ENCODE measurements around the gene PTPRU. TPM values are rescaled to one million over a fixed set of nuclear protein-coding genes. Genes with fewer than 3 reads are reported as not detected.

PTPRU gene
- total RNA-seq, 6 experiments from 2014 or later = 5.6 to 8.1 (median 7.0) TPM

DNA sequence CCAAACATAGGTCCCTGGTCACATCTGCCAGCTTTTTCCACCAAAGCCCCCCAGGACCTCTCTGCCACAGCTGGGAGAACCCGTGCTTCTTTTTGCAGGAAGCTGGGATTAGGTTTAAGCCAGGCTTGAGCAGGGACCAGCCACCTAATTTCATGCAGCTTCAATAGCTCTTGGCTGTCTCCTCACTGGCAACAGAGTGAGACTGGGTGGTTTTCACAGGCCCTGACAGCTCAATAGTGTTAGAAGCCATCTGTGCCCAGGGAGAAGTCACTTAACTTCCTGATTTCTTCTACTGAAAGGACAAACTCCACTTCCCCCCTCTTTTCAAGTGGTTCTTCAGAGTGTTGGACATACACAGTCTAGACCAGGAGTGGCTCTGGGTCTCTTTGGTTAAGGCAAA is 34.3 kb upstream of the PTPRU start:
- no peaks in the 10 kb centered on the region; the same call in 1 of the 2 replicates for H3K27me3 Mint-ChIP-seq (ENCODE audit: insufficient read depth)
- H3K4me3 Mint-ChIP-seq = no peak overlapping the region; the same call in 1 of the 2 replicates
- TF ChIP-seq, protein P1, sequence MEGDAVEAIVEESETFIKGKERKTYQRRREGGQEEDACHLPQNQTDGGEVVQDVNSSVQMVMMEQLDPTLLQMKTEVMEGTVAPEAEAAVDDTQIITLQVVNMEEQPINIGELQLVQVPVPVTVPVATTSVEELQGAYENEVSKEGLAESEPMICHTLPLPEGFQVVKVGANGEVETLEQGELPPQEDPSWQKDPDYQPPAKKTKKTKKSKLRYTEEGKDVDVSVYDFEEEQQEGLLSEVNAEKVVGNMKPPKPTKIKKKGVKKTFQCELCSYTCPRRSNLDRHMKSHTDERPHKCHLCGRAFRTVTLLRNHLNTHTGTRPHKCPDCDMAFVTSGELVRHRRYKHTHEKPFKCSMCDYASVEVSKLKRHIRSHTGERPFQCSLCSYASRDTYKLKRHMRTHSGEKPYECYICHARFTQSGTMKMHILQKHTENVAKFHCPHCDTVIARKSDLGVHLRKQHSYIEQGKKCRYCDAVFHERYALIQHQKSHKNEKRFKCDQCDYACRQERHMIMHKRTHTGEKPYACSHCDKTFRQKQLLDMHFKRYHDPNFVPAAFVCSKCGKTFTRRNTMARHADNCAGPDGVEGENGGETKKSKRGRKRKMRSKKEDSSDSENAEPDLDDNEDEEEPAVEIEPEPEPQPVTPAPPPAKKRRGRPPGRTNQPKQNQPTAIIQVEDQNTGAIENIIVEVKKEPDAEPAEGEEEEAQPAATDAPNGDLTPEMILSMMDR (IDR thresholded peaks at IDR 0.05) = no peak
- H3K27ac Mint-ChIP-seq = peak overlapping the region; percentile 94
- H3K9me3 Mint-ChIP-seq = no peaks in the 10 kb centered on the region
- H3K4me1 Mint-ChIP-seq (ENCODE audit: low read depth) = peaks cover 44% of the 10 kb centered on the region
- DNase-seq = no peak
- peaks cover 16% of the 10 kb centered on the region; the same call in 1 of the 2 replicates for H3K36me3 Mint-ChIP-seq (ENCODE audit: low read depth)

DNA sequence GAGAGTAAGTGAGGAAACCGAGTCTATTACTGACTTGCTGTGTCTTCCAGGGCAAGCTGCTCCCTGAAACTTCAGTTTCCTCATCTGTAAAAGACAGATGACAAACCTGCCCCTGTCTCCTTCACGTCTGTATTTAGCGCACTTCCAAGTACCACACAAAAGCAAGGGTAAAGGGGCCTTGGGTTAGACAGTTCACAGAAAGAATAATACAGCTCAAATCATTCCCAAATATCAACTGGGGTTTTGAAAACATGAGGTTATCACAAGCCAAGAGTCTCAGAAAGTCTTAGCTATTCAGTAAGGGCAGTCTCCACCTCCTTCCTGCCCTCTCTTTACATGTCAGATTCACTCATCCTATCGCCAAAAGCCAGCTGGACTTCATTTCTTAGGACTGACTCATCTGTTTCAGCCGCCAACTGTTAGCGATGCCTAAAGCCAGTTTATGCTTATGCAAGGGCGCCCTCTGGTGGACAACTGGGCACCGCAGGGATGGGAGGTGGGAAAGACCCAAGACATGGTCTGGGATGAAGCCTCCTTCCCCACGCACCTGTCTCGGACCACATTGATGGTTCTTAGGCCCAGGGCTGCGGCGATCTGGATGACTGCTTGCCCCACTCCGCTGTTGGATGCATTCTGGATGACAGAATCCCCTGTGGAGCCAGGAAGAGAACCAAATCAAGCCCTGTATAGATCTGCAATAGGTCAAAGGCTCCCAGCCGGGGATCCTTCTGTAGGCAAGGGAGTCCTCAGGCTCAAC is 33.6 kb upstream of the PTPRU start:
- Mint-ChIP-seq H3K27me3 (ENCODE audit: insufficient read depth) (no peaks in the 10 kb centered on the region), H3K4me1 (ENCODE audit: low read depth) (peaks cover 37% of the 10 kb centered on the region), H3K9me3 (no peaks in the 10 kb centered on the region), H3K36me3 (ENCODE audit: low read depth) (peaks cover 16% of the 10 kb centered on the region; the same call in 1 of the 2 replicates), H3K27ac (peak overlapping the region; percentile 94), H3K4me3 (peak overlapping the region; percentile 16)
- TF ChIP-seq, protein P1 (IDR thresholded peaks at IDR 0.05) = peak; percentile 99
- DNase-seq = peak; percentile 97

DNA sequence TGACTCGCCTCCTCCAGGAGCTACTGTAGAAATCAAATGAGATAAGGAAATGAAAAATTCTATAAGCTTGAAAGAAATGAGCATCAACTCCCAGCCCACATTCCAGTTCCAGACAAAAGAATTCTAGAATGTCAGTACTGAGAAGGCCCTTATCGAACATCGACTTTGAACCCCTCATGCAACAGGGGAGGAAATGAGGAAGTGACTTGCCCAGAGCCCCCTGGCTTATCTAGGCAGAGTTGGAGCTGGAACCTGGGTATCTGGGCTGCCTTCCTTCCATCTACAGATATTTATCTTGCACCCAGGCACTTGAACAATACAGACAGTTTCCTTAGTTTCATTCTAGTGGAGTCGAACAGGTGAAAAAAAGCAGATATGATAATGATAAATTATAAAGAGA is 27.9 kb upstream of the PTPRU start:
- H3K4me1 Mint-ChIP-seq (ENCODE audit: low read depth) = peaks cover 27% of the 10 kb centered on the region

DNA sequence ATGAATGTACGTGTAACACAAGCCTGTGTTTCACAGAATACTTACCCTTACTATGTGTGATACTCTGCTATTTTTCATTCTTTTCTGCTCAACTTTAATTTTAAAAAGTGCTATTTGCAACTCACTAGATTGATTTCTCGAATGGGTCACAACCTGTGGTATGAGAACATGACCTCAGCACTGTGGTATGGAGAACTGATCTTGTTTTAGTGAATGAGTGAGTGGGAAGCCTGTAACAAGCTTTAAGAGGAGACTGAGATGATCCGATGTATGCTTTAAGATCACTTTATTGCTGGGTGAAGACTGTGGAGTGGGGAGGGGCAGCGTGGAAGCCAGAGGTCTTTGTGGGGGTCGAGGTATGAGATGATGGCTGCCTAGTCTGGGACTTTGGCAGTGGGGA is 27.1 kb upstream of the PTPRU start:
- H3K36me3 Mint-ChIP-seq (ENCODE audit: low read depth) = peaks cover 15% of the 10 kb centered on the region
- TF ChIP-seq, protein P1 (IDR thresholded peaks at IDR 0.05) = no peak
- H3K27ac Mint-ChIP-seq = peak overlapping the region; percentile 67
- peaks cover 2% of the 10 kb centered on the region; the same call in 1 of the 2 replicates for H3K27me3 Mint-ChIP-seq (ENCODE audit: insufficient read depth)
- no peaks in the 10 kb centered on the region for H3K9me3 Mint-ChIP-seq
- peaks cover 25% of the 10 kb centered on the region for H3K4me1 Mint-ChIP-seq (ENCODE audit: low read depth)
- peak; percentile 28 for DNase-seq
- peak overlapping the region; percentile 12 for H3K4me3 Mint-ChIP-seq

More for the DNA sequence above, 27.9 kb upstream of the PTPRU start:
- no peak for DNase-seq
- H3K9me3 Mint-ChIP-seq = no peaks in the 10 kb centered on the region
- H3K4me3 Mint-ChIP-seq = no peak overlapping the region
- peaks cover 15% of the 10 kb centered on the region for H3K36me3 Mint-ChIP-seq (ENCODE audit: low read depth)
- no peak overlapping the region for H3K27ac Mint-ChIP-seq
- peaks cover 2% of the 10 kb centered on the region; the same call in 1 of the 2 replicates for H3K27me3 Mint-ChIP-seq (ENCODE audit: insufficient read depth)
- TF ChIP-seq, protein P1 (IDR thresholded peaks at IDR 0.05) = no peak

DNA sequence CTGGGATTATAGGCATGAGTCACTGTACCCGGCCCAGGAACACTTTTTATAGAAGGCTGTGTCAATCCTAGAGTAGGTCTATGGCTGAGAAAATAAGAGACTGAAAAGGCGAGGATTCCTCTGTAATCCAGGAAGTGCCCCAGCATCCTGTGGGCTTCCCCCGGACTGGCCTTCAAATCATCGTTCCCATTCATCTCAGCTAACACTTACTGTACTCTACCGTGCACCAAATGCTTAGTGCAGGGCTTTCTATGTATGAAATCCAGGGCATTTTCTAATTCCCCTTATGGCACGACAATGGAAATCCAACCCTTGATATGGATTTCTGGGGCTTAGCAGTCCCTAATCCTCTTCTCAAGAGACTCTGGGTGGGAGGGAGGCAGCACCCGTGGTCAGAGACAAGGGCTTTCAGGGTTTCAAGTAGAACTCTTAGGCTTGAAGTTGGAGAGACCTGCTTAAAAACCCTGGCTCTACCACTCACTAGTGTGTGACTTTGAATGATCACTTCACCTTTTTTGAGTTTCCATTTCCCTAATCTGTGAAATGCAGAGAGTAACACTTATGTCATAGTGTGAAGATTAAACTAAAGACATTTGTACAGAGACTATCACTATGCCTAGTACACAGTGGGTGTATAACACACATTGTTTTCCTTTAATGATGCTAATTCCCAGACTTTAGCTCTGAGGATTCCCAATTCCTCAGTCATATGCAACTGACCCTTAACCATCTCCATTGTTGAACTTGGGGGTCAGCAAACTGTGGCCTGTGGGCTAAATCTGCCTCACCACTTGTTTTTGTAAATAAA is 25.8 kb upstream of the PTPRU start:
- Mint-ChIP-seq H3K9me3 (no peaks in the 10 kb centered on the region), H3K4me3 (no peak overlapping the region), H3K36me3 (ENCODE audit: low read depth) (peaks cover 15% of the 10 kb centered on the region), H3K27ac (peak overlapping the region; percentile 49), H3K4me1 (ENCODE audit: low read depth) (peaks cover 25% of the 10 kb centered on the region), H3K27me3 (ENCODE audit: insufficient read depth) (peaks cover 2% of the 10 kb centered on the region; the same call in 1 of the 2 replicates)
- DNase-seq = no peak
- TF ChIP-seq, protein P1 (IDR thresholded peaks at IDR 0.05) = no peak

All from HFFc6 (cell line).